SK-N-SH treated with all-trans-retinoic acid at 6 μM for 48 hours (cell line): ENCODE results near the gene SBNO1.

Experiments used
- PATZ1 ChIP-seq: fragments of 250-450 bp; sonication (Bioruptor Pico); IDR thresholded peaks from 2 replicates; pipeline ENCODE4 v1.8.0; 2020; ENCODE audit warnings: mild to moderate bottlenecking, moderate library complexity, borderline replicate concordance
- RARB ChIP-seq: fragments of 250-450 bp; sonication (Bioruptor Pico); IDR thresholded peaks from 2 replicates; pipeline ENCODE4 v1.8.0; 2021; ENCODE audit warnings: mild to moderate bottlenecking, moderate library complexity

GRCh38 chr12:123278101-123278627, 86.5 kb downstream of the SBNO1 start:
- TF ChIP-seq RARB (CRISPR knock-in tag) (no peak), PATZ1 (CRISPR knock-in tag) (no peak)
